C4-2B (cell line): ENCODE results near the gene LRBA.

Experiments used
- ZFX ChIP-seq: fragments of 450-650 bp; IDR thresholded peaks from 2 replicates; pipeline ENCODE4 v1.6.1; 2017
- TF ChIP-seq, protein P1 (sequence below): fragments of 450-650 bp; conservative IDR thresholded peaks from 2 replicates; pipeline ENCODE4 v1.5.1; 2017; ENCODE audit warnings: mild to moderate bottlenecking

- TF ChIP-seq, protein P1, sequence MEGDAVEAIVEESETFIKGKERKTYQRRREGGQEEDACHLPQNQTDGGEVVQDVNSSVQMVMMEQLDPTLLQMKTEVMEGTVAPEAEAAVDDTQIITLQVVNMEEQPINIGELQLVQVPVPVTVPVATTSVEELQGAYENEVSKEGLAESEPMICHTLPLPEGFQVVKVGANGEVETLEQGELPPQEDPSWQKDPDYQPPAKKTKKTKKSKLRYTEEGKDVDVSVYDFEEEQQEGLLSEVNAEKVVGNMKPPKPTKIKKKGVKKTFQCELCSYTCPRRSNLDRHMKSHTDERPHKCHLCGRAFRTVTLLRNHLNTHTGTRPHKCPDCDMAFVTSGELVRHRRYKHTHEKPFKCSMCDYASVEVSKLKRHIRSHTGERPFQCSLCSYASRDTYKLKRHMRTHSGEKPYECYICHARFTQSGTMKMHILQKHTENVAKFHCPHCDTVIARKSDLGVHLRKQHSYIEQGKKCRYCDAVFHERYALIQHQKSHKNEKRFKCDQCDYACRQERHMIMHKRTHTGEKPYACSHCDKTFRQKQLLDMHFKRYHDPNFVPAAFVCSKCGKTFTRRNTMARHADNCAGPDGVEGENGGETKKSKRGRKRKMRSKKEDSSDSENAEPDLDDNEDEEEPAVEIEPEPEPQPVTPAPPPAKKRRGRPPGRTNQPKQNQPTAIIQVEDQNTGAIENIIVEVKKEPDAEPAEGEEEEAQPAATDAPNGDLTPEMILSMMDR = no peak
- TF ChIP-seq ZFX = no peak
Observed at GRCh38 chr4:150379454-150379853, 635.6 kb downstream of the LRBA start.
